GM23338 (cell line): ENCODE results near the gene GALNT13.

Experiments used
- CTCF ChIP-seq, 2 experiments: fragments of 200-600 bp in 1 of 2; sonication (generic) in 1 of 2; conservative IDR thresholded peaks; 2 replicates each; pipeline versions ENCODE4 v1.5.1 to v1.6.1; 2016 to 2017; ENCODE audit warnings: antibody characterized with exemption in 2 of 2, low read depth in 2 of 2, mild to moderate bottlenecking in 2 of 2, moderate library complexity in 1 of 2
- EZH2 ChIP-seq: fragments of 200-600 bp; sonication (generic); IDR thresholded peaks from one replicate; pipeline ENCODE4 v1.8.0; 2017; ENCODE audit warnings: antibody characterized with exemption, mild to moderate bottlenecking, low read depth; ENCODE audit not compliant: unreplicated experiment
- EZH2phosphoT487 ChIP-seq: fragments of 200-600 bp; sonication (generic); IDR thresholded peaks from one replicate; pipeline ENCODE4 v1.8.1; 2018; ENCODE audit warnings: antibody characterized with exemption; ENCODE audit not compliant: unreplicated experiment
- TF ChIP-seq, protein P1 (sequence below): IDR thresholded peaks from one replicate; pipeline ENCODE4 v1.6.1; 2018; ENCODE audit warnings: antibody characterized with exemption; ENCODE audit not compliant: unreplicated experiment

GRCh38 chr2:154452906-154453493 lies 581.3 kb downstream of the GALNT13 start:
- TF ChIP-seq, protein P1, sequence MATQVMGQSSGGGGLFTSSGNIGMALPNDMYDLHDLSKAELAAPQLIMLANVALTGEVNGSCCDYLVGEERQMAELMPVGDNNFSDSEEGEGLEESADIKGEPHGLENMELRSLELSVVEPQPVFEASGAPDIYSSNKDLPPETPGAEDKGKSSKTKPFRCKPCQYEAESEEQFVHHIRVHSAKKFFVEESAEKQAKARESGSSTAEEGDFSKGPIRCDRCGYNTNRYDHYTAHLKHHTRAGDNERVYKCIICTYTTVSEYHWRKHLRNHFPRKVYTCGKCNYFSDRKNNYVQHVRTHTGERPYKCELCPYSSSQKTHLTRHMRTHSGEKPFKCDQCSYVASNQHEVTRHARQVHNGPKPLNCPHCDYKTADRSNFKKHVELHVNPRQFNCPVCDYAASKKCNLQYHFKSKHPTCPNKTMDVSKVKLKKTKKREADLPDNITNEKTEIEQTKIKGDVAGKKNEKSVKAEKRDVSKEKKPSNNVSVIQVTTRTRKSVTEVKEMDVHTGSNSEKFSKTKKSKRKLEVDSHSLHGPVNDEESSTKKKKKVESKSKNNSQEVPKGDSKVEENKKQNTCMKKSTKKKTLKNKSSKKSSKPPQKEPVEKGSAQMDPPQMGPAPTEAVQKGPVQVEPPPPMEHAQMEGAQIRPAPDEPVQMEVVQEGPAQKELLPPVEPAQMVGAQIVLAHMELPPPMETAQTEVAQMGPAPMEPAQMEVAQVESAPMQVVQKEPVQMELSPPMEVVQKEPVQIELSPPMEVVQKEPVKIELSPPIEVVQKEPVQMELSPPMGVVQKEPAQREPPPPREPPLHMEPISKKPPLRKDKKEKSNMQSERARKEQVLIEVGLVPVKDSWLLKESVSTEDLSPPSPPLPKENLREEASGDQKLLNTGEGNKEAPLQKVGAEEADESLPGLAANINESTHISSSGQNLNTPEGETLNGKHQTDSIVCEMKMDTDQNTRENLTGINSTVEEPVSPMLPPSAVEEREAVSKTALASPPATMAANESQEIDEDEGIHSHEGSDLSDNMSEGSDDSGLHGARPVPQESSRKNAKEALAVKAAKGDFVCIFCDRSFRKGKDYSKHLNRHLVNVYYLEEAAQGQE: no peak
- TF ChIP-seq CTCF (conservative IDR thresholded peaks at IDR 0.05; ENCODE audit: low read depth in 2 of 2): peak; percentile 57 to 68
- no peak for TF ChIP-seq EZH2phosphoT487
- no peak for TF ChIP-seq EZH2
